H1 (cell line): ENCODE results near the gene DAB2IP.

Experiments
- ATF2 ChIP-seq: IDR thresholded peaks from 2 replicates; pipeline ENCODE4 v1.6.1; 2012; ENCODE audit warnings: low read length, inconsistent platforms
- BRCA1 ChIP-seq: IDR thresholded peaks from 2 replicates; pipeline ENCODE4 v1.6.1; 2012; ENCODE audit warnings: low read depth, low read length, improper control_type of control experiment
- CTCF ChIP-seq, 3 experiments: IDR thresholded peaks; 1 replicate in 2 of 3; 2 replicates in 1 of 3; pipeline versions ENCODE4 v1.5.1 to v1.6.1; 2011; ENCODE audit warnings: low read length in 3 of 3, mild to moderate bottlenecking in 3 of 3, inconsistent platforms in 2 of 3, low read depth in 1 of 3, moderate library complexity in 1 of 3; ENCODE audit not compliant: insufficient read depth in 1 of 3; ENCODE audit errors: control extremely low read depth in 1 of 3
- HDAC2 ChIP-seq, 2 experiments: fragments of 300-600 bp in 1 of 2; sonication (generic) in 1 of 2; IDR thresholded peaks; 2 replicates each; pipeline ENCODE4 v1.6.1; 2011 to 2012; ENCODE audit warnings: low read depth in 2 of 2, low read length in 2 of 2, mild to moderate bottlenecking in 2 of 2, moderate library complexity in 2 of 2, borderline replicate concordance in 1 of 2, inconsistent platforms in 1 of 2
- HDAC6 ChIP-seq: IDR thresholded peaks from one replicate; pipeline ENCODE4 v1.7.1; 2012; ENCODE audit warnings: low read depth, mild to moderate bottlenecking, inconsistent platforms, low read length, moderate library complexity
- JUND ChIP-seq: IDR thresholded peaks from 2 replicates; pipeline ENCODE4 v1.6.1; 2011; ENCODE audit warnings: mild to moderate bottlenecking, improper control_type of control experiment, low read length
- POLR2A ChIP-seq, 2 experiments: IDR thresholded peaks; 1 replicate in 1 of 2; 2 replicates in 1 of 2; pipeline ENCODE4 v1.6.1; 2011; ENCODE audit warnings: low read depth in 2 of 2, low read length in 2 of 2, mild to moderate bottlenecking in 2 of 2; ENCODE audit errors: control extremely low read depth in 1 of 2
- POLR2AphosphoS5 ChIP-seq: IDR thresholded peaks from 2 replicates; pipeline ENCODE4 v1.6.1; 2011; ENCODE audit warnings: low read depth, low read length
- RAD21 ChIP-seq, 2 experiments: IDR thresholded peaks in 1 of 2; conservative IDR thresholded peaks in 1 of 2; 2 replicates each; pipeline ENCODE4 v1.6.1; 2011; ENCODE audit warnings: low read depth in 2 of 2, low read length in 2 of 2, improper control_type of control experiment in 1 of 2, inconsistent platforms in 1 of 2, mild to moderate bottlenecking in 1 of 2, moderate library complexity in 1 of 2
- RBBP5 ChIP-seq: IDR thresholded peaks from 2 replicates; pipeline ENCODE4 v1.7.1; 2012; ENCODE audit warnings: low read depth, mild to moderate bottlenecking, inconsistent platforms, low read length, moderate library complexity, borderline replicate concordance
- RNF2 ChIP-seq: fragments of 200-900, 300-1000 bp; sonication (generic); IDR thresholded peaks from 2 replicates; pipeline ENCODE4 v1.7.1; 2016; ENCODE audit warnings: borderline replicate concordance, low read depth, mild to moderate bottlenecking, antibody characterized with exemption, low read length; ENCODE audit not compliant: poor library complexity, severe bottlenecking; ENCODE audit errors: missing control alignments
- TAF1 ChIP-seq: IDR thresholded peaks from 2 replicates; pipeline ENCODE4 v1.6.1; 2011; ENCODE audit warnings: mild to moderate bottlenecking, low read depth, low read length

GRCh38 chr9:121626012-121626411 is 25.4 kb upstream of the DAB2IP start:
- TF ChIP-seq CTCF (IDR thresholded peaks at IDR 0.05; ENCODE audit: control extremely low read depth in 1 of 3, insufficient read depth in 1 of 3, low read depth in 1 of 3, low read length in 3 of 3) (no peak), ATF2 (no peak), HDAC6 (no peak), JUND (no peak), POLR2AphosphoS5 (no peak), BRCA1 (no peak), RBBP5 (no peak), POLR2A (IDR thresholded peaks at IDR 0.05; ENCODE audit: control extremely low read depth in 1 of 2, low read depth in 2 of 2, low read length in 2 of 2) (no peak), RNF2 (no peak), RAD21 (IDR thresholded peaks at IDR 0.05 in 1 of 2, conservative IDR thresholded peaks at IDR 0.05 in 1 of 2; ENCODE audit: low read depth in 2 of 2, low read length in 2 of 2) (no peak), TAF1 (no peak), HDAC2 (IDR thresholded peaks at IDR 0.05; ENCODE audit: borderline replicate concordance in 1 of 2, low read depth in 2 of 2, low read length in 2 of 2) (no peak)
